Bronchial epithelial cell (primary cell): ENCODE results near the gene ALG13. TPM values are rescaled to one million over a fixed set of nuclear protein-coding genes. Genes with fewer than 3 reads are reported as not detected.
"Not testable (repeated sequence)": the region's sequence is repeated elsewhere in the genome, so short reads cannot be mapped to it uniquely, and the experiment has no call there.

Experiments
- DNase-seq: peaks from one replicate; pipeline ENCODE4 v3.0.0-alpha.2; 2010; ENCODE audit warnings: low read depth
- FAIRE-seq: peaks from 2 replicates; lab custom pipeline; 2011; peaks lifted over from hg19 to GRCh38; lab: Jason Lieb, UNC
- H3K27me3 ChIP-seq: 2 replicates; pipeline ENCODE4 v1.5.1; 2011; ENCODE audit warnings: low read length; ENCODE audit not compliant: control insufficient read depth, insufficient read depth
- H3K36me3 ChIP-seq: 2 replicates; pipeline ENCODE4 v1.5.1; 2011; ENCODE audit warnings: low read length; ENCODE audit not compliant: control insufficient read depth, insufficient read depth
- H3K4me3 ChIP-seq: 2 replicates; pipeline ENCODE4 v1.5.1; 2011; ENCODE audit warnings: mild to moderate bottlenecking, low read depth, low read length, control low read depth
- CTCF ChIP-seq: IDR thresholded peaks from 2 replicates; pipeline ENCODE4 v1.5.1; 2011; ENCODE audit warnings: mild to moderate bottlenecking, moderate library complexity, low read length, control low read depth, inconsistent platforms; ENCODE audit not compliant: insufficient read depth, severe bottlenecking
- total RNA-seq: library from RNA; depleted of rRNA; stranded (reverse); fragments of >200 nt; gene quantifications from 2 replicates; pipeline ENCODE4 v1.2.1, GENCODE V29; 2014

ALG13 gene
- 35.0 and 35.7 TPM in 2 replicates for total RNA-seq

- peak; percentile 74 for TF ChIP-seq CTCF
- DNase-seq (peak; percentile 71), FAIRE-seq (peak; percentile 77)
- Histone ChIP-seq H3K4me3 (peak within 1 kb of the TSS; percentile 82), H3K36me3 (peaks cover 3% of the 10 kb centered on the region), H3K27me3 (no peaks in the 10 kb centered on the region)
Observed at GRCh38 chrX:111680988-111681779, at the start of gene ALG13. Gene ALG13 (plus strand): TSS chrX:111681170. CDS start chrX:111681219, 49 bp downstream.

- Histone ChIP-seq H3K4me3 (no peak overlapping the region), H3K27me3 (no peaks in the 10 kb centered on the region), H3K36me3 (no peaks in the 10 kb centered on the region)
- DNase-seq = peak; percentile 76
- no peak for FAIRE-seq
- no peak for TF ChIP-seq CTCF
Observed at GRCh38 chrX:111634823-111635729, 45.9 kb upstream of the ALG13 start.

- Histone ChIP-seq H3K36me3 (no peaks in the 10 kb centered on the region), H3K27me3 (no peaks in the 10 kb centered on the region), H3K4me3 (no peak overlapping the region)
- no peak for FAIRE-seq
- no peak for TF ChIP-seq CTCF
- no peak for DNase-seq
Observed at GRCh38 chrX:111641969-111642368, 39.0 kb upstream of the ALG13 start.

GRCh38 chrX:111645165-111645564 lies 35.8 kb upstream of the ALG13 start:
- not testable (repeated sequence) for H3K36me3 ChIP-seq, H3K4me3 ChIP-seq, FAIRE-seq, H3K27me3 ChIP-seq
- DNase-seq = peak; percentile 60

GRCh38 chrX:111645607-111646006 lies 35.4 kb upstream of the ALG13 start:
- H3K36me3 ChIP-seq = no peaks in the 10 kb centered on the region
- TF ChIP-seq CTCF = no peak
- no peak for FAIRE-seq

GRCh38 chrX:111646515-111646914 lies 34.5 kb upstream of the ALG13 start:
- Histone ChIP-seq H3K27me3 (no peaks in the 10 kb centered on the region), H3K36me3 (no peaks in the 10 kb centered on the region), H3K4me3 (no peak overlapping the region)
- FAIRE-seq = no peak
- no peak for TF ChIP-seq CTCF
- DNase-seq = peak; percentile 86

More at GRCh38 chrX:111645607-111646006, 35.4 kb upstream of the ALG13 start:
- H3K4me3 ChIP-seq = no peak overlapping the region
- DNase-seq = no peak
- H3K27me3 ChIP-seq = no peaks in the 10 kb centered on the region
